Hepatocyte (in vitro differentiated cells): Measurements from ENCODE around the gene CDH4. TPM values are rescaled to one million over a fixed set of nuclear protein-coding genes. Genes with fewer than 3 reads are reported as not detected.

Experiments used
- DNase-seq: peaks from one replicate; pipeline ENCODE4 v3.0.0-alpha.2; 2016; ENCODE audit warnings: low spot score
- H2AFZ ChIP-seq: fragments of 200-600 bp; sonication (generic); 2 replicates; pipeline ENCODE4 v1.6.0; 2016; ENCODE audit warnings: antibody characterized with exemption, mild to moderate bottlenecking
- H3K27ac ChIP-seq: fragments of 200-600 bp; sonication (generic); 2 replicates; pipeline ENCODE4 v1.5.1; 2016; ENCODE audit warnings: mild to moderate bottlenecking
- H3K27me3 ChIP-seq: fragments of 200-600 bp; sonication (generic); 2 replicates; pipeline ENCODE4 v1.6.1; 2016
- H3K36me3 ChIP-seq: fragments of 200-600 bp; sonication (generic); replicated peaks from 2 replicates; pipeline ENCODE4 v1.5.1; 2016; ENCODE audit warnings: low read depth; ENCODE audit not compliant: insufficient read depth
- H3K4me1 ChIP-seq: fragments of 200-600 bp; sonication (generic); 2 replicates; pipeline ENCODE4 v1.5.1; 2016; ENCODE audit warnings: mild to moderate bottlenecking, moderate library complexity; ENCODE audit not compliant: insufficient read depth
- H3K4me2 ChIP-seq: fragments of 200-600 bp; sonication (generic); 2 replicates; pipeline ENCODE4 v1.6.0; 2016
- H3K4me3 ChIP-seq: fragments of 200-600 bp; sonication (generic); 2 replicates; pipeline ENCODE4 v1.5.1; 2016; ENCODE audit warnings: mild to moderate bottlenecking
- H3K79me2 ChIP-seq: fragments of 200-600 bp; sonication (generic); 2 replicates; pipeline ENCODE4 v1.6.0; 2017; ENCODE audit warnings: mild to moderate bottlenecking
- H3K9me2 ChIP-seq: fragments of 200-600 bp; sonication (generic); replicated peaks from 2 replicates; pipeline ENCODE4 v1.6.0; 2017; ENCODE audit warnings: mild to moderate bottlenecking; ENCODE audit not compliant: insufficient read depth
- H3K9me3 ChIP-seq: fragments of 200-600 bp; sonication (generic); 2 replicates; pipeline ENCODE4 v1.5.1; 2016; ENCODE audit warnings: low read depth, mild to moderate bottlenecking
- H4K20me1 ChIP-seq: fragments of 200-600 bp; sonication (generic); 2 replicates; pipeline ENCODE4 v1.6.0; 2016; ENCODE audit warnings: mild to moderate bottlenecking; ENCODE audit not compliant: insufficient read depth, poor library complexity, severe bottlenecking
- EZH2 ChIP-seq: fragments of 200-600 bp; sonication (generic); IDR thresholded peaks from 2 replicates; pipeline ENCODE4 v1.6.1; 2016; ENCODE audit warnings: antibody characterized with exemption, mild to moderate bottlenecking, borderline replicate concordance
- EZH2phosphoT487 ChIP-seq: fragments of 200-600 bp; sonication (generic); IDR thresholded peaks from one replicate; pipeline ENCODE4 v1.6.1; 2018; ENCODE audit warnings: antibody characterized with exemption, mild to moderate bottlenecking, low read depth, moderate library complexity; ENCODE audit not compliant: unreplicated experiment, severe bottlenecking
- WGBS: methylation state at CpG from one replicate; pipeline ENCODE4 v1.1.6; 2016; ENCODE audit warnings: low lambda C conversion rate; ENCODE audit errors: missing lambda C conversion rate; 5-methylcytosine and 5-hydroxymethylcytosine counted together
- polyA plus RNA-seq: library from polyadenylated mRNA; unstranded; fragments of >200 nt; fragmentation: Nextera tagmentation; extraction: Ambion mirVana; gene quantifications from 2 replicates; pipeline ENCODE4 v1.2.1, GENCODE V29; 2016
- total RNA-seq: library from RNA; depleted of rRNA; stranded (reverse); fragments of >200 nt; gene quantifications from 2 replicates; pipeline ENCODE4 v1.2.3, GENCODE V29; 2014
- TF ChIP-seq, protein P1 (sequence below): fragments of 200-600 bp; sonication (generic); IDR thresholded peaks from 2 replicates; pipeline ENCODE4 v1.5.1; 2016; ENCODE audit warnings: antibody characterized with exemption, mild to moderate bottlenecking; ENCODE audit not compliant: poor library complexity

Gene CDH4
- total and polyA plus RNA-seq, 2 experiments from 2014 or later: 0.53 to 0.73 TPM

- TF ChIP-seq EZH2phosphoT487 (no peak), EZH2 (no peak)
- TF ChIP-seq, protein P1, sequence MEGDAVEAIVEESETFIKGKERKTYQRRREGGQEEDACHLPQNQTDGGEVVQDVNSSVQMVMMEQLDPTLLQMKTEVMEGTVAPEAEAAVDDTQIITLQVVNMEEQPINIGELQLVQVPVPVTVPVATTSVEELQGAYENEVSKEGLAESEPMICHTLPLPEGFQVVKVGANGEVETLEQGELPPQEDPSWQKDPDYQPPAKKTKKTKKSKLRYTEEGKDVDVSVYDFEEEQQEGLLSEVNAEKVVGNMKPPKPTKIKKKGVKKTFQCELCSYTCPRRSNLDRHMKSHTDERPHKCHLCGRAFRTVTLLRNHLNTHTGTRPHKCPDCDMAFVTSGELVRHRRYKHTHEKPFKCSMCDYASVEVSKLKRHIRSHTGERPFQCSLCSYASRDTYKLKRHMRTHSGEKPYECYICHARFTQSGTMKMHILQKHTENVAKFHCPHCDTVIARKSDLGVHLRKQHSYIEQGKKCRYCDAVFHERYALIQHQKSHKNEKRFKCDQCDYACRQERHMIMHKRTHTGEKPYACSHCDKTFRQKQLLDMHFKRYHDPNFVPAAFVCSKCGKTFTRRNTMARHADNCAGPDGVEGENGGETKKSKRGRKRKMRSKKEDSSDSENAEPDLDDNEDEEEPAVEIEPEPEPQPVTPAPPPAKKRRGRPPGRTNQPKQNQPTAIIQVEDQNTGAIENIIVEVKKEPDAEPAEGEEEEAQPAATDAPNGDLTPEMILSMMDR: no peak
- DNase-seq: no peak
- Histone ChIP-seq H3K79me2 (no peaks in the 10 kb centered on the region), H3K9me3 (no peaks in the 10 kb centered on the region), H3K27me3 (no peaks in the 10 kb centered on the region), H3K4me3 (no peak overlapping the region), H3K36me3 (no peaks in the 10 kb centered on the region), H4K20me1 (no peaks in the 10 kb centered on the region), H2AFZ (no peak overlapping the region), H3K4me1 (no peaks in the 10 kb centered on the region), H3K4me2 (no peak overlapping the region), H3K27ac (no peak overlapping the region), H3K9me2 (no peaks in the 10 kb centered on the region)
- WGBS: 82% methylated on average over 8 of the region's 8 CpGs
Measured at GRCh38 chr20:61722146-61722678, 470.2 kb downstream of the CDH4 start.

- TF ChIP-seq, protein P1: no peak
- TF ChIP-seq EZH2phosphoT487: no peak
- TF ChIP-seq EZH2: no peak
- Histone ChIP-seq H3K27ac (no peak overlapping the region), H3K27me3 (no peaks in the 10 kb centered on the region), H2AFZ (no peak overlapping the region), H3K4me3 (no peak overlapping the region), H3K79me2 (no peaks in the 10 kb centered on the region), H3K36me3 (no peaks in the 10 kb centered on the region), H3K9me3 (no peaks in the 10 kb centered on the region), H3K4me2 (no peak overlapping the region), H3K4me1 (no peaks in the 10 kb centered on the region), H3K9me2 (no peaks in the 10 kb centered on the region), H4K20me1 (no peaks in the 10 kb centered on the region)
- DNase-seq: peak; percentile 38
- WGBS: 57% methylated on average over 9 of the region's 12 CpGs
Measured at GRCh38 chr20:61723529-61724257, 471.6 kb downstream of the CDH4 start.

DNA sequence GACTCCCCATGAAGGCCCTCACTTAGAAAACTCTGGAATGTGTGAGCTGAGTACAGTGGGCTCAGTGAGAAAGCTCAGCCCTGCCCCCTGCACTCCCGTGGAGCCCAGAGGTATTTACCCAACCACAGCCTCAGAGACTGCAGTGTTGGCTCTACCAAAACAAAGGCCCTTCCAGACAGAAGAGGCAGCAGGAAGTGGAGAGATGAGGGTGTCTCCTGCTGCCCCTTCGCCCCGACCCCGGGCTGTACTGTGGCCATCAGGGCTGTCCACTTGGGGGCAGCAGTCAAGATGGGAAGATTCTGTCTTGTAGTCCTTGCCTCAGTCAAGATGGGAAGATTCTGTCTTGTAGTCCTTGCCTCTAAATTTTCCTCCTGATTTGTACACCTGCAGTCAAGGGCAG, 472.3 kb downstream of the CDH4 start:
- no peaks in the 10 kb centered on the region for H4K20me1 ChIP-seq
- no peak overlapping the region for H3K4me2 ChIP-seq
- DNase-seq: no peak
- H3K4me1 ChIP-seq: no peaks in the 10 kb centered on the region
- no peak overlapping the region for H3K27ac ChIP-seq
- no peaks in the 10 kb centered on the region for H3K9me3 ChIP-seq
- TF ChIP-seq, protein P1: peak; percentile 38
- TF ChIP-seq EZH2phosphoT487 (no peak), EZH2 (no peak)
- no peaks in the 10 kb centered on the region for H3K79me2 ChIP-seq
- H3K9me2 ChIP-seq: no peaks in the 10 kb centered on the region
- no peak overlapping the region for H3K4me3 ChIP-seq
- H2AFZ ChIP-seq: no peak overlapping the region
- H3K36me3 ChIP-seq: no peaks in the 10 kb centered on the region
- 6% methylated on average over 4 of the region's 4 CpGs for WGBS
- no peaks in the 10 kb centered on the region for H3K27me3 ChIP-seq
